NCI-H82 treated with DMSO at 0.1 percent for 48 hours (cell line): Measurements from ENCODE around the gene DGCR6L.
"Not testable (repeated sequence)": the region's sequence is repeated elsewhere in the genome, so short reads cannot be mapped to it uniquely, and the experiment has no call there.

Source experiments
- DNase-seq: peaks from one replicate; lab custom pipeline; 2025; ENCODE audit not compliant: unreplicated experiment; lab: John Stamatoyannopoulos, UW

Gene DGCR6L

DNA sequence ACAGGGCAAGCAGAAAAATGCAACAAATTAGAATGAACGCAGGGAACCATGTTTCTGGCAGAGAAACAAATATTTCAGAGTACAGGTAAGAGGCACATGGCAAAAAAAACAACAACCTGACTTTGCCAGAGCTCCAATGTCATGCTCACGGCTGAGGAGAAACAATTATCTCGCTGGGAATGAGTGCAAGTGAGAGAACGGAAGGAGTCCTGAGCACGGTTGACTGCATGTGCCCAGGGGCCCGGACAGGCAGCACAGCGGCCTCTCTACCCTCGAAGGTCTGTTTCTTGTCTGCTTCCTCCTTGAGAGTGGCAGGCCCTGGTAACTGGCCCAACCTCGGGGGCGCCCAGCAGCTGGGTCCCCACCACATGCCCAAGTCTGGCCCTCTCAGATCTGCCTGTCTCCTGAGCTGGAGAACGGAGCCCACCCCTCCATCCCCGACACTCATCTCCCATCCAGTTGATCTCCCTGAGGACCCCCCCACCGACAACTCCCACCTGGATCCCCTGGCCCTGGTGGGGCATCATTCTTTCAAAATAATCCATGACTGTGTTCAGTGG is 27.1 kb downstream of the DGCR6L start:
- no peak for DNase-seq

DNA sequence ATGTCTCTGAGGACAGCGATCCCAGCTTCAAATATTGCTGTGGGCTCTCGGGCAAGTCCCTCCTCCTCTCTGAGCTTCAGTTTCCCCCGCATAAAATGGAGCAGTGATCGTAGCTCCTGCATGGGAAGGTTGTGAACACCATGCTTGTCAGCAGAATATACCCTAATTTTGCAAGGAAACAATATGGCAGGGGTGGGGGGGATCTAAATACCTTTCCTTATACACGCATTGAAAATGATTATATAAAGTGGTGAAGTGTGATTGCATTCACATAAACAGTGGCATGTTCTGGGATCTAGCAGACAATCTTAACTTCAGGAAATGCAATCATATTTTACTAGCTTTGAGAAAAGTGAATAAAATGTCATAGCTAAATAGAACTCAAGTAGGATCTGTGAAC is 27.8 kb downstream of the DGCR6L start:
- DNase-seq = no peak

DNA sequence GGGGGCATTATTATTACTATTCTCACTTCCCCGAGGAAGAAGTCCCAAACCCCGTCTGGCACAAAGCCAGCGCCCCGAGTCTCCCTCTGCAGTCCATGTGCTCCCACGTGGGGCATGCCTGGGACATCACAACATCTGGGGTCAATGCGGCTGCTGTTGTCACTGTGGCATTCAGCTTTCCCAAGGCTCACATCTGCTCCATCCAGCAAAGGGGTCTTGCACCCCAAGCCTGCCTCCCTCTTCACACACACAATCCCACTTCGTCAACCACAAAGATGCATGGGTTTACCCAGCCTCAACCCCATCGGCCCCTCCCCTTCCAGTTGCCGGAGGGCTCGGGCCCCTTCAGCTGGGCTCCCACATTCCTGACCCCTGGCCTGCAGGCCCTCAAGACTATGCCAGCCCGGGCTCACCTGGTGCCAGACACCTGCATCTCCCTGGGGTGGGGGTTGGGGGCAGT is 28.2 kb downstream of the DGCR6L start:
- DNase-seq = no peak

DNA sequence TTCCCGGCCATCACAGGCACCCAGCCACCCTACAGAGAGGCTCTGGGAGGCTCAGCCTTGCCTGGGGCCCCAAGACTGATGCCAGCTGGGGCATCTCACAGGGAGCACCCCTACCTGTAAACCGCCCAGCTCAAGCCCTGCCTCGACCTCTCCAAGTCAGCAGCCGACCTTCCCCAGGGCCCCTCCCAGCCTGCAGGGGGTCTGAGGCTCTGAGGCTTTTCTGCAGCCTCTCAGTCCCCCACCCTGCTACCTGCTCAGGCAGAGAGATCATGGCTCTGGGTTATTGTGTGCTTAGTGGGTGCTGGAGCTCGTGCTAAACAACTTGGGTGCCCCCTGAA is 28.6 kb downstream of the DGCR6L start:
- DNase-seq = no peak

DNA sequence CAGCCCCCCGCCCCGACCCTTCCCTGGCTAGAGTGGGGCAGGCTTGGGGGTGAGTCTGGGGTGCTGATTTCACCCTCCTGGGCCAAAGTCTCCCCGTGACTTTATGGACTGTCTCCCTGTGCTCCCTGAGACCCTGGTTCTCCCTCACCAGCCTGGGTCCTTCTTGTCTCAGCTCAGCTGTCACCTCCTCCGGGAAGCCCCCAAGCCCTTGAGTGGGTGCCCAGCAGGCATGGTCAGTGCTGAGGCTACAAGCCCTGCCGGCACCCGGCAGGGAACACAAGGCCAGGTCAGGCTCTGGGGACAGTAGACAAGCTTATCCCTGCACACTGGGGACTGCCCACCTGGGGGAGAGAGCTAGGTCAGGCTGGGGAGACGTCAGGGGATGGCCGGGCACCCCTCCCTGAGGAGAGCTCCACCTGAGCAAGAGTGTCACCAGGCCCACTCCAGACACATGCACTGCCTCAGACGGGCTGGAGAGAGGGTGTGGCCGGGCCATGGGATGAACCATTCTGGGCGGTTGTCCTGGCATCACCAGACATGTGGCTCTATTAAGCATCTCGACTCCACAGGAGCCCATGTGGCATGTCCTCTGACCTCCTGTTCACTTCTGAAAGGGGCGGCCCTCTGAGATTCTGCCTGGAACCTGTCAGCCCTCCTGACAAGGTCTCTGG is 29.1 kb downstream of the DGCR6L start:
- DNase-seq = no peak

DNA sequence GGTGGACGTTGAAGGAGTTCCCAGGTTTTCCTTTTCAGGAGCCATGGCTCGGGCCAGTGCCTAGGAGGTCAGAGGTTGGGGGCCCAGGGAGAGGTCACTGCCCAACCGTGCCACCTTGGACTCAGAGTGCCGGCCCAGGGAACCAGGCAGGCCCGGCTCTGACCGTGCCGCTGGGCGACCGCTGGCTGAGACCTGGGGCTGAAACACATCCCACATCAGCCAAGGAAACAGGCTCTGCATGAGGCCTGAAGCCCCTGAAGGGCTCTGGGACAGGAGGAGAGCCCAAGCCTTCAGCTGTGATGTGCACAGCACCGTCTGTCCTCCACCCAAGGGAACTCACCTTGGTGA is 29.8 kb downstream of the DGCR6L start:
- no peak for DNase-seq

DNA sequence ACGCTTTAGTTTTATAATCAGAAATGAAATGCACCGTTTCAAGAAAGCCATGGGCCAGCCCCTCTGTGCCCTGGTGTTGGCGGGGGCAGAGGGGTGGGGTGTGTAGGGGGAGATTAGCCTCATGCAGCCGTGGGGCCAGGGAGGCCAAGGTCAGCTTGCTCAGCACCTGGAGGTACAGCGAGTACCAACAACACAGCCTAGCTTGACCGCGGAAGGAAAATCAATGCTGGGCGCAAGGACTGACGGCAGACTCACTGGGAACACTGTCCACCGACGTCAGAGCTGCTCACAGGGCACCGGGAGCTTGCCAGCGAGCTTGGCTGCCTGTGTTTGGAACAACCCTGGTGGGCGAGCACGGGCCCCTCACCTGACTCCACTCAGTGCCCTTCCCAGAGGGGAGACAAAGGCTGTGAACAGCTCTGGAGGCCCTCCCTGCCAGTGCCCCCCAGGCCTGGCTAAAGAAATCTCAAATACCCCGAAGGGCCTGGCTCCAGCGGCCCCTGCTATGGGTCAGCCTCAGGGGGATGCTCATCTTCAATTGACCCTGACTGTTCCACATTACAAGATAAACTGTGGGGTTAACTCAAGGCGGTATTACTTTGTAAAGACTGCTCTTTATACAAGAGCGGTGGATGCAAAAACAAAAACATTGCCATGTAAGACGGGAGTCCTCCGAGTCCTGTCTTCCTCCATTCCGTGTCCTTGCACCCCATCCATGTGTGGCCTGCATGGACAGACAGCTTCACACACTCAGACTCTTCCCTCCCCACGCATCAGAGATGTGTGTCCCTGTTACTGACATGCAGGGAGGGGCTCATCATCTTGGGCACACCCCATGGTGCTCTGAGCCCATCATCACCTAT is 30.4 kb downstream of the DGCR6L start:
- DNase-seq = not testable (repeated sequence)

DNA sequence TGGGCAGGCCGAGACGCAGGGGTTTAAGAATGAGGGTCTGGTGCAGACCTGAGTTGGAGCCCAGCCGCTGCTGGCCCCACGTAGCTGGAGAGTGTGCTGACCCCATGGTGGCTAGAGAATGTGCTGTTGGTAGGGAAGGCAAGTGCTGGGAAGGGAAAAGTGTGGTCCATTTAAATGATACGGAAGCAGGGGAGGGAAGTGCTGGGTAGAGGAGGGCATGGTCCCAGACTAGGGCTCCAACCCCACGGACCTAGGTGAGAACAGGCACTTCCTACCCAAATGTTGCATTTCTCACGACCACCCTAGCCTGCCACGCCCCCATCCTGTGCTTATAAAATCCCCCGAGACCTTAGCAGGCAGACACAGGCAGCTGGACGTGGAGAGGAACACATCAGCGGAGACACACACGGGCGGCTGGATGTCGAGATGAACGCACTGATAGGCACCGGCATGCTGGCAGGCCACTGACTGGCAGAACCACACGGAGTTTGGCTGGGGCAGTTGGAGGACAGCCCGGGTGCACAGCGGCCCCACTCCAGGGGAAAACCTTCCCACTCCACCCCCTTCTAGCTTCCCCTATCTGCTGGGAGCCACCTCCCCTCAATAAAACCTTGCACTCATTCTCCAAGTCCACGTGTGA is 33.0 kb downstream of the DGCR6L start:
- DNase-seq = not testable (repeated sequence)

DNA sequence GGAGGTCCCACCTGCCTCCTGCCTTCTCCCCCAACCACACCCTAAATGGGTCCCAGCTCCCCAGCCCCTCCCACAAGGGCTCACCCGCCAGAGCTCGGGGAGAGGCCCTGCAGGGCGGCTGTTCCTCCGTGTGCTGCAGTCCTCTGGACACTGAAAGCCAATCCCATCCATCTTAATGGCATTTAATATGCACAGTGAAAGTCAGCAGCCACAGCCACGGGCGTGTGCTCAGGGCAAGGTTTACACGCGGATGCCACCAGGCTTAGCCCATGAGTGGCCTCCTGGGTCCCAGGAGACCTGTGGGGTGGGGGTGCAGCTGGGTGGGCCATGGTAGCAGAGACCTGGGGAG is 33.6 kb downstream of the DGCR6L start:
- DNase-seq = not testable (repeated sequence)

DNA sequence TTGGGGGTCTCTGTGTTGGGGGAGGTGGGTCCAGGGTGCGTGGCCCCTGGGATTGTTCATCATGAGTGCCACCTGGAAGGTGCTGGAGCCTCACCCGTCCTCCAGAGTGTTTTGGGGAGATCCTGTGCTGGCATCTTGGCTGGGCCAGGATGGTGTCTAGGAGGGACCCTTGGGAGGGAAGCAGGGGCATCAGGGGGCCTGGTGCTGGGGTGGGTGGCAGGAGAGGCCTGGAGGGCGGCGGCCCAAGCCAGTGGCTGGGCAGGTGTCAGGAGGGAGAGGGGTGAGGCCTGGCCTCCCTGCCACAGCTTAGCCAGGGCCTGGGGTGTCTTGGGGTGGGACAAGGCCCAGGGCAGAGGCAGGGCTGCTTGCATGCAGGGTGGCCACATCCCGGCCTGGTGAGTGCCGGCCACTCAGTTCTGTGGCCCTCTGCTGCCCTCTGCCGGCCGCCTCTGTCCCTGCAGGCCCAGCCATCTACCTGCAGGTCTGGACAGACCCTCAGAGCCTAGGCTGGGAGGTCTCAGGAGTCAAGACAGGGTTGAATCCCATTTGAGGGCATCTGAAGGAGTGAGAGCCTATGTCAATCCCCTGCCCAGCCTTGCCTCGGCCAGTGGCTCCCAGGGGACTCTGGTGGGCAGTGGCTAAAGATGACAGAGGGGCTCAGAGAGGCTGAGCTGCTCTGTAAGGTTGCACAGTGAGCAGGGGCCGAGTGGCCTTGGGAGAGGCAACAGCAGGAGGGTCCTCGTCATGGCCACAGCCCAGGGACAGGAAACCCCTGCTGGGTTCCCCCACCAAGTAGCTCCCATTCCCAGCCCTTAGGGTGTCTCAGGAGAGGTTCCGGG is 34.2 kb downstream of the DGCR6L start:
- DNase-seq = not testable (repeated sequence)

DNA sequence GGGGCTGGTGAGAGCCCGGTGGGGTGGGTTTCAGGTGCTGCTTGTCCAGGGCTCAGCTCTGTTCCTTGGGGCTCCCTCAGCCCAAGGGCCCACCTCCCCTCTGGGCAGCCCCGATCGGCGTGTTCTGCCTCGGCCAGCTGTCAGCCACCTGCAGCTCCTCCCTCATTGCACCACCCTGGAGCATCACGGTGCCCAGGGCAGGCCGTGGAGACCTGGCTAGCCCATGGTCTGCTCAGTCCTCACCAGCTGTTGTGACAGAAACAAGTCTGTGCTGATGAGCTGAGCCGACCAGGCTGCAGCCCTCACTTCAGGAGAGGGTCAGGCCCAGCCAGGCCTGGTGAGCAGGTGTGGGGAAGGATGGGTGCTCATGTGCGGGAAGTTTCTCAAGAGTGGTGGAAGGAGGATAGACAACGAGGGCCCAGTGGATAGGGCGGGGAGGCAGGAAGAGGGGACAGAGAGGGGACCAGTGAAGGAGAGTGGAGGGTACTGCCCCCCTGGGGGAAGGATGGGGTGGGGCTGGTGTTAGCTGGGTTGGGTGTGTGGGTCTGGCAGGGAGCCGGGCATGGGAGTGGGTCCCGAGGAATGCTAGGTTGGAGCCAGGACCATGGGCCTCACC is 35.3 kb downstream of the DGCR6L start:
- no peak for DNase-seq

DNA sequence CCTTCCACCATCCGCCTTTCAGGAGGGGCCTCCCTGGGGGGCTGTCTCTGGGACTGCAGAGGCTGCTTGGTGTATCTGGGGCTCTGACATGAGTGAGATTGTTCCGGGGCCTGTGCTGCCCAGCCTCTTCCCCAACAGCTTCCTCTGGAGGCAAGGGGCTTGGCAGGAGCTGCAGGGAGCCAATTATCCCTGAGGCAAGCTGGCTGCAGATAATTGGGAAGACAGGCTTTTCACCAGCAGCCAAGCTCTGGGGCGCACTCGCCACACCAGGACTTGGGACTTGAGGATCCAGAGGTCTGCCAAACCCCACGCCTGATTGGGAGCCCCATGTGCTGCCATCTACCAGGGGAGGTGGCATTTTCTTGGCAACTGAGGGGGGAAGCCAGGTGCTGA is 36.2 kb downstream of the DGCR6L start:
- DNase-seq = no peak

DNA sequence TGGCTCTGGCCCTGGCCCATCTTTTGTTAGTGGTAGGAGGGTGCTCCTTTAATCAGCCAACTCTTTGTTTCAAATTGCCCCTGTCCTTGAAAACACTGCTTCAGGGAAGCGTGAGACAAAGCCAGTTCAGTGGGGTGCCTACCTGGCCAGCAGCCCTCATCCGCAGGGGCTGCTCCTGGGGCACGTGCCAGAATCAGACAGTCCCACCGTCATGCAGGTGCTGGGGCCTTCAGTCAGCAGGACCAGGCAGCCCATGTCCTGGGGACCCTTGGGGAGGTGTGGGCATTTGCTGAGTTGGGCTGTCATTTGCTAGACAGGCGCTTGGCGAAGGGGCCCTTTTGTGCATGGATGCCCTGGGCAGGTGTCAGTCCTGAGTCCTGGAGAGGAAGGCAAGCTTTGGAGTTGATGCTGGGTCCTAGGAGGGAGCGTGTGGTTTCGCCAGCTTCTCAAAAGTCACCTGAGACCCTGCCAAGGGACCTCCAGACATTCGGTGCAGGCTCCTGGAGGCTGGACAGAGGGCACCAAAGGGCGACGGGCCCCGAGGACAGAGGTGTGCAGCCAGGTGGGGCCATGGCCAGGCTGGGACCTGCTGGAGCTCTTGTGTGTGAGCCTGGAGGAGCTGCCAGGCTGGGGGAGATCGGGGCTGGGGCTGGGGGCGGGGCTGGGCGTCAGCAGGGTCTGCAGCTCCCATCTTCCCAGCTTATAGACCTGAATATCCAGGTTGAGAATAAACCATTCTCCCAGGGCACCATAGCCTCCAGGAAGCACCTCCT is 36.8 kb downstream of the DGCR6L start:
- no peak for DNase-seq

DNA sequence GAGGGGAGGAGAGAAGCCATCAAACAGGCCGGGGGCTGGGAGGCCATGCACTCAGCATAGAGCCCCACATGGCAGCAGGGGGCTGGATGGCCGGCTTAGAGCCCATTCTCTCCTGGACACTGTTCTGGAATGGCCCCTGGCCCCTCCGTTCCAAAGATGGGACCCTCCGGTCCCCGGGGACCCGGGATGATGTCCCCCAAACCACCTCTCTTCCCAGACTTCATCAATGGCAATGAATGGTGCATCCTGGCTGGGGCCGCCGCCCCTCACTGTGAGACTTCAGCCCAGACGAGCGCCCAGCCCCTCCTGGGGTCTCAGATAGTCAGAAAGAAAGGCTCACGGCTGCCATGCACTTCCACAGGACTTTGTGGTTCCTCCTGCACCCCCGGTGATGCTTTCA is 38.0 kb downstream of the DGCR6L start:
- no peak for DNase-seq

DNA sequence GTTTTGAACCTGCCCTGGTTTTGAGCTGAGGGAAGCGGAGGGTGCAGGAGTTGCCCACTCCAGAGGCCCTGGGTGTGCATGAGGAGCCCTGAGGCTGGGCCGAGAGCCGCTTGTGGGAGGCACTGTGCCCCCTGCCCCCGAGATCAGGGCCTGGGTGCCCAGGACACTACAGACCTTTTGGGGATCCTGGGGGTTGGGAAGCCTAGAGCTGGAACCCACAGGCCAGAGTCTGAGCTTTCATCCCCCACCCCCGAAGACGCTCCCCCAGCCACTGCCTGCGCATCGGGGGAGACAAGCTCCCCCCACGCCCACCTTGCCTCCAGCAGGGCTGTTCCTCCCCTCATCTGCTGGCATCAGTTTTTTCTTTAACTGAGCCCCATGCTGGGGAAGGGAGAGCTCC is 38.4 kb downstream of the DGCR6L start:
- not testable (repeated sequence) for DNase-seq

DNA sequence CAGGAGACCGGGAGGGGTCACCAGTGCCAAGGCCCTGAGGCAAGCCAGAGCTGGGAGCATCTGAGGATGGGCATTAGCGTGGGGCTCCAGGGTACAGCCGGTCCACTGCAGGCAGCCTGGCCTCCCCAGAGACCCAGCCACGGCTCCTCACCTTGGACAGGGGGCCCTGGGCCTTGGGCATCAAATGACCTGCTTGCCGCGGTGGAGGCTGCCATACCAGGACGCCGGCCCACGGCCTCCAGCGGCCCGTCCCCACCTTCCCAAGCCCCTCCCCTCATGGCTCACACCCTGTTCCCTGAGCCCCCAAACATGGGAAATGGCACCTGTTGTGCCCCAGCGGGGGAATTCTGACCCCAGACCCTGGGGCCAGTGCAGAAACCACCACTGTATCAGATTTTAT is 39.0 kb downstream of the DGCR6L start:
- DNase-seq = no peak

DNA sequence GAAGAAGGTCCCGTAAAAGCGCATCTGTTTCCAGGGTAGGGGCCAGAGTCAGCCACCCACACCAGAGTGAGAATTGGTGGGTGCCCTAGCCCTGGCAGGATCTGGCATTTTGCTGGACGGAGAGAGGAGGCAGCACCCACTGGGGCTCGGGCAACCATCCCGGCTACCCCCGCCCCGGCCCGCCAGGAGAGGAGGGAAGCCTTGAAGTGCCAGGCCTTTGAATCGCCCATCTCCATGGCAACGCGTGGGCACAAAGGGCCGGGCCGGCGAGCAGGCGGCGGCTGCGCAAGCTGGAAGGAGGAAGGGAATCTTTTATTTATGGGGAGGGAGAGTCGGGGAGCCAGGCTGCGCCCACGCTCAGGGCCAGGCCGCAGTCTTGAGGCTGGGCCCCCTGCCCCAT is 39.7 kb downstream of the DGCR6L start:
- DNase-seq = not testable (repeated sequence)

DNA sequence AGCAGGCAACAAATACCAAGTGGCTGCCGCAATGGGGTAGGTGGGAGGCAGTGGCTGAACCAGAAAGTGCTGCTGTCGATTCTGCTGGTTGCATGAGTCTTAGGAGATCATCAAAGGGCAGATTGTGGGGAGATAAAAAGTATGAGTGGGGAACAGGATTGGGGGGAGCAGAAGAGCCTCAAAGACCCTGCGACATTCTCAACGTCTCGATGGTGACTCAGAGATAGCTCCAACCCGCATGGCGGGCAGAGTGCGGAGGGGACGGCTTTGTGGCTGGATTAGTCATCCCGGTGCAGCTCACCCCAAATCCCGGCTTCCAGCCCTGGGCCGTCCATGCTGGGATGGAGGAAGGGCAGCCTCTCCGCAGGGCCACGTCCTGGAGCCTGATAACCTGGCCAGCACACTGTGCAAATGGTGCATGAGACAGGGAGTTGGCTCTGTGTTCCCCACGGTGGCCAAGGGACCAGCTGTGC is 40.2 kb downstream of the DGCR6L start:
- no peak for DNase-seq

DNA sequence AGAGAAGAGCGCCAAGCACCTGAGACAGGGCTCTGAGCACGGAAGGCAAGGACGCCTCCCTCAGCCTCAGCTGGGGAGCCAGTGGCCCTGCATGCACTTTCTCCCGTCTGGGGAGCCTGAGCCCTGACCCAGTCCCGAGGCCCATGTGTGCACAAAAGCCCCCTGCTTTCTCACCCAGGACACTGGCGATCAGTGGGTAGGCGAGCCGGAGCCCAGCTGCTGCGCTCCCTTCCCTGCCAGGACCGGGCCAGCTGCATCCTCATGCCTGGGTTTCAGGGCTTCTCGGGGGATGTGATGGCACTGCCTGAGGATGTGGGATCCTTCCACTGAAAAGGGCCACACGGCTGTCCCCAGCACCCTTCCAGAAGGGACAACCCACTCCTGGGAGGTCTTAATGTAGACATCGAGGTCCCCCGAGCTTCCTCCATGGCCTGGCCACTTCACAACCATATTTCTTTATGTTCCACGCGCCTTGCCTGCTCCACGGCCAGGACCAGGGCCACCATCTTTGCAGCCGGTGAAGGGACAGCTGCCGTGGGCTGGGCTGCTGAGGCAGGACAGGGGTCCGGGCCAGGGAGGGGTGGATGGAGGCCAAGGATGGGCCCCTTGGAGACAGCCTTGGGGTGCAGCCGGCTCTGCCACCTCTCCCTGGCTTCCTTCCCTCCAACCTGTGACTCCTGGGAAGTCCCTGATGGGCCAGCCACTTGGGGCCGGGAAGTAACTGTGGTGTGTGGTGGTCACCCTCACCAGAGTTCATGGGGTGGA is 41.0 kb downstream of the DGCR6L start:
- DNase-seq = not testable (repeated sequence)
